ENCODE results near the gene CRABP1. TPM values are rescaled to one million over a fixed set of nuclear protein-coding genes. Genes with fewer than 3 reads are reported as not detected.

Gene CRABP1
- total RNA-seq, 1 experiment from 2014 or later, result not detected

DNA sequence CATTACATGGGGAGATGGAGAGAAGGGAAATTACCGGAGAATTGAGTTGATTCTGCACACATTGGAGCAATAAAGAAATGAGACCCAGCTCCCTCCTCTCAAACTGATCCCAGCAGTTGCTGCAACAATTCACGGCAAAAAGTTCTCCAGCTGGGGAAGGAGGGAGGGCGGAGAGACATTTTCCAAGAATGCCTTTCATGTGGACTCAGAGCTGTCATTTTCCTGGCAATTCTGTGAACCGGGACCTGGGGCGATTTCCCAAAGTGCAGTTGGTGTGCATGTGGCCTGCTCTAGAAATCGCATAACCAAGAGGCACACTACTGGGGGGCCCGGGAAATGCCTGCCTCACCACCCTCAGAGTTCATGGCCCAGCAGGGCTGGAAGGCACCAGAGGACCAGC is 49.2 kb downstream of the CRABP1 start:
- intact Hi-C loops (cut with micrococcal nuclease; ENCODE audit: unreplicated experiment), result no loop called here
- Mint-ChIP-seq H3K36me3 (ENCODE audit: insufficient read depth, unreplicated experiment) (no peaks in the 10 kb centered on the region), H3K27me3 (ENCODE audit: unreplicated experiment) (peaks cover 74% of the 10 kb centered on the region), H3K9me3 (ENCODE audit: low read depth, unreplicated experiment) (no peaks in the 10 kb centered on the region), H3K4me1 (ENCODE audit: low read depth, unreplicated experiment) (no peaks in the 10 kb centered on the region), H3K4me3 (ENCODE audit: low read depth, unreplicated experiment) (no peak overlapping the region), H3K27ac (ENCODE audit: unreplicated experiment) (no peak overlapping the region)
- CTCF ChIA-PET, result no interaction called here
- TF ChIP-seq, protein P1, sequence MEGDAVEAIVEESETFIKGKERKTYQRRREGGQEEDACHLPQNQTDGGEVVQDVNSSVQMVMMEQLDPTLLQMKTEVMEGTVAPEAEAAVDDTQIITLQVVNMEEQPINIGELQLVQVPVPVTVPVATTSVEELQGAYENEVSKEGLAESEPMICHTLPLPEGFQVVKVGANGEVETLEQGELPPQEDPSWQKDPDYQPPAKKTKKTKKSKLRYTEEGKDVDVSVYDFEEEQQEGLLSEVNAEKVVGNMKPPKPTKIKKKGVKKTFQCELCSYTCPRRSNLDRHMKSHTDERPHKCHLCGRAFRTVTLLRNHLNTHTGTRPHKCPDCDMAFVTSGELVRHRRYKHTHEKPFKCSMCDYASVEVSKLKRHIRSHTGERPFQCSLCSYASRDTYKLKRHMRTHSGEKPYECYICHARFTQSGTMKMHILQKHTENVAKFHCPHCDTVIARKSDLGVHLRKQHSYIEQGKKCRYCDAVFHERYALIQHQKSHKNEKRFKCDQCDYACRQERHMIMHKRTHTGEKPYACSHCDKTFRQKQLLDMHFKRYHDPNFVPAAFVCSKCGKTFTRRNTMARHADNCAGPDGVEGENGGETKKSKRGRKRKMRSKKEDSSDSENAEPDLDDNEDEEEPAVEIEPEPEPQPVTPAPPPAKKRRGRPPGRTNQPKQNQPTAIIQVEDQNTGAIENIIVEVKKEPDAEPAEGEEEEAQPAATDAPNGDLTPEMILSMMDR (IDR thresholded peaks at IDR 0.05; ENCODE audit: unreplicated experiment), result no peak
- no TSS peak for BruUV-seq (replicated peaks)
- DNase-seq, result no peak

DNA sequence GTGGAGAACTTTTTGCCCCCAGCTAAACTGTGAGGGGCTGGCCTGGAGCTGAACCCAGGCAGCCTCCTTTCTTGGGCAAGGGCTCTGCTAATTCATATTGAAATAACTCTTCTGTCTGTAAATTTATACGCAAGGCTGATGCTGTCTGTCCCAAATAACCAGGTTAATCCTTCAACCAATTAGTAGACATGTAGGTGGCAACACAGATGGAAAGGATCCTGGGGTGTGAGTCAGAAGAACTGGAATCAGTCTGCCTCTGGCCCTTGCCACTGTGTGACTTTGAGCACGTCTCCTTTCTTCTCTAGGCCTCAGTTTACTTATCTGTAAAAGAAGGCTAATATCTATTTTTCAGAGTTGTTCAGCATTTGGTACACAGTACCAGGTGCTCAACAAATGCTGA is 49.6 kb downstream of the CRABP1 start:
- CTCF ChIA-PET, result no interaction called here
- no peaks in the 10 kb centered on the region for H3K4me1 Mint-ChIP-seq (ENCODE audit: low read depth, unreplicated experiment)
- DNase-seq, result no peak
- TF ChIP-seq, protein P1 (IDR thresholded peaks at IDR 0.05; ENCODE audit: unreplicated experiment), result no peak
- BruUV-seq (replicated peaks), result no TSS peak
- intact Hi-C loops (cut with micrococcal nuclease; ENCODE audit: unreplicated experiment), result no loop called here
- peaks cover 71% of the 10 kb centered on the region for H3K27me3 Mint-ChIP-seq (ENCODE audit: unreplicated experiment)
- no peaks in the 10 kb centered on the region for H3K36me3 Mint-ChIP-seq (ENCODE audit: insufficient read depth, unreplicated experiment)
- H3K9me3 Mint-ChIP-seq (ENCODE audit: low read depth, unreplicated experiment), result no peaks in the 10 kb centered on the region
- no peak overlapping the region for H3K4me3 Mint-ChIP-seq (ENCODE audit: low read depth, unreplicated experiment)
- H3K27ac Mint-ChIP-seq (ENCODE audit: unreplicated experiment), result no peak overlapping the region

DNA sequence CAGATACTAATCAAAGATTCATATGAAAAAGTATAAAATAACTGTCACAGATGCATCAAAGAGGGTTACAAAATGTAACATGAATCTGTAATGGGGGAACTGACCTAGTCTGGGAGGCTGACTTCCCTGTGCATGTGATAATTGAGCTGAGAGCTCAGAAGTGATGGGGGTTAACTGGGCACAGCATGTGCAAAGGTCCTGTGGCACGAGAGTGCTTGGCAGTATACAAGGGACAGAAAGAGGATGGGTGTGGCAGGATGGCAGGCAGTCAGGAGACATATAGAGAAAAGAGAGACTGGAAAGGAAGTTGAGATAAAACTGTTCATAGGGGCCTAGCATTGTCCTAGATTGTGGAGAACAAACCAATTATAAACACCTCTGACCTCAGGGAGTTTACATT is 50.1 kb downstream of the CRABP1 start:
- H3K27me3 Mint-ChIP-seq (ENCODE audit: unreplicated experiment), result peaks cover 66% of the 10 kb centered on the region
- H3K4me3 Mint-ChIP-seq (ENCODE audit: low read depth, unreplicated experiment), result no peak overlapping the region
- no TSS peak for BruUV-seq (replicated peaks)
- no peak overlapping the region for H3K27ac Mint-ChIP-seq (ENCODE audit: unreplicated experiment)
- TF ChIP-seq, protein P1 (IDR thresholded peaks at IDR 0.05; ENCODE audit: unreplicated experiment), result no peak
- no peaks in the 10 kb centered on the region for H3K4me1 Mint-ChIP-seq (ENCODE audit: low read depth, unreplicated experiment)
- DNase-seq, result no peak
- H3K9me3 Mint-ChIP-seq (ENCODE audit: low read depth, unreplicated experiment), result no peaks in the 10 kb centered on the region
- H3K36me3 Mint-ChIP-seq (ENCODE audit: insufficient read depth, unreplicated experiment), result no peaks in the 10 kb centered on the region
- CTCF ChIA-PET, result no interaction called here
- intact Hi-C loops (cut with micrococcal nuclease; ENCODE audit: unreplicated experiment), result no loop called here

DNA sequence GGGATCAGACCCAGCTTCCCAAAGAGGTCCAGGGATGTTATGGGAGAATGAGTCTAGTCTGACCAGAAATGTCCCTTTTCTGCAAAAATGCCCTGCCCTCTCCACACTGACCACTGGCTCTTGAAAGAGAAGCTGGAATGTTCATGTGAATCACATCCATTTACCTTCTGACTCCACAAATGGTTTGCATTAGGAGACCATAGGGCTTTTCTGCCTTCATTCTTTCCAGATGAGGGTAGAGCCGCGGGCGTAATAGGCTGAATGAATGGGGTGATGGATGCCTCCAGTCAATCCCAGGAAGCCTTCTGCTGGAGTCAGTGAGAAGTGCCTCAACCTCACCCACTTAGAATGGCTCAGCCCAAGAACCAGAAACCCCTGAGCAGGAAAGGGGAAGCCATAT is 50.7 kb downstream of the CRABP1 start:
- Mint-ChIP-seq H3K27me3 (ENCODE audit: unreplicated experiment) (peaks cover 60% of the 10 kb centered on the region), H3K27ac (ENCODE audit: unreplicated experiment) (no peak overlapping the region), H3K9me3 (ENCODE audit: low read depth, unreplicated experiment) (no peaks in the 10 kb centered on the region), H3K4me1 (ENCODE audit: low read depth, unreplicated experiment) (no peaks in the 10 kb centered on the region), H3K4me3 (ENCODE audit: low read depth, unreplicated experiment) (no peak overlapping the region), H3K36me3 (ENCODE audit: insufficient read depth, unreplicated experiment) (no peaks in the 10 kb centered on the region)
- CTCF ChIA-PET, result no interaction called here
- BruUV-seq (replicated peaks), result no TSS peak
- intact Hi-C loops (cut with micrococcal nuclease; ENCODE audit: unreplicated experiment), result no loop called here
- TF ChIP-seq, protein P1 (IDR thresholded peaks at IDR 0.05; ENCODE audit: unreplicated experiment), result no peak
- DNase-seq, result no peak

DNA sequence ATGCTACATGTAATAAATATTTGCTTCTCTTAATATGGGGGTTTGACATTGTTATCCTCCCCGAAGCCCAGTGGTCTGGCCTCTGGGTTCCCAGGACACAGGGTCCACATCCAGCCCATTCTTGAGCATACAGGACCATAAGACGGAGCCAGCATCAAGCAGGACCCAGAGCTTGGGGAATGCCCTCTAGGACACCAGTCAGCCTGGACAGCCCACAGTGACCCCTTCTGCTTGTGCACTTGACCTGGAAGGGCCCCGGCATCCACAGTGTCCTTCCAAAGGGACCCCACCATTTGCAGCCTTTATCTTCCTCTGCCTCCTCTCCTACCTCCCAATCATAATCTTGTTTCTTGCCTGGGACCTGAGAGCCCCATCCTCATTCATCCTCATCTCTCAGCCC is 51.6 kb downstream of the CRABP1 start:
- H3K4me1 Mint-ChIP-seq (ENCODE audit: low read depth, unreplicated experiment), result no peaks in the 10 kb centered on the region
- TF ChIP-seq, protein P1 (IDR thresholded peaks at IDR 0.05; ENCODE audit: unreplicated experiment), result no peak
- H3K4me3 Mint-ChIP-seq (ENCODE audit: low read depth, unreplicated experiment), result no peak overlapping the region
- H3K36me3 Mint-ChIP-seq (ENCODE audit: insufficient read depth, unreplicated experiment), result no peaks in the 10 kb centered on the region
- CTCF ChIA-PET, result no interaction called here
- no TSS peak for BruUV-seq (replicated peaks)
- peaks cover 51% of the 10 kb centered on the region for H3K27me3 Mint-ChIP-seq (ENCODE audit: unreplicated experiment)
- no peaks in the 10 kb centered on the region for H3K9me3 Mint-ChIP-seq (ENCODE audit: low read depth, unreplicated experiment)
- DNase-seq, result no peak
- intact Hi-C loops (cut with micrococcal nuclease; ENCODE audit: unreplicated experiment), result no loop called here
- H3K27ac Mint-ChIP-seq (ENCODE audit: unreplicated experiment), result no peak overlapping the region
